ENCODE results near the gene ST14. TPM values are rescaled to one million over a fixed set of nuclear protein-coding genes. Genes with fewer than 3 reads are reported as not detected.

Gene ST14
- total and polyA plus RNA-seq, 2 donors (not counting 3 experiments of a cell fraction or from before 2014, with no cell fraction given) = 0.08 TPM; not detected in 1

- FAIRE-seq = no peak
- Histone ChIP-seq H3K27ac (ENCODE audit: insufficient read depth, low read depth, low read length) (no peak overlapping the region), H3K9ac (replicated peaks; ENCODE audit: extremely low read depth, insufficient read depth, low read length) (no peak overlapping the region), H3K4me1 (ENCODE audit: control insufficient read depth, extremely low read depth, insufficient read depth, low read length) (no peaks in the 10 kb centered on the region), H3K27me3 (ENCODE audit: control insufficient read depth in 2 of 2, insufficient read depth in 2 of 2, low read length in 2 of 2) (peaks cover 3 to 7% of the 10 kb centered on the region in 2 experiments), H3K79me2 (ENCODE audit: control insufficient read depth, insufficient read depth, low read length) (no peaks in the 10 kb centered on the region), H3K9me1 (replicated peaks; ENCODE audit: control insufficient read depth, extremely low read depth, insufficient read depth, low read length) (no peaks in the 10 kb centered on the region), H4K20me1 (replicated peaks; ENCODE audit: control insufficient read depth, extremely low read depth, insufficient read depth, low read length) (no peaks in the 10 kb centered on the region), H3K36me3 (ENCODE audit: control insufficient read depth in 2 of 2, extremely low read depth in 1 of 2, insufficient read depth in 2 of 2, low read length in 2 of 2) (no peaks in the 10 kb centered on the region), H3K9me3 (replicated peaks; ENCODE audit: control insufficient read depth, insufficient read depth, low read length) (no peaks in the 10 kb centered on the region), H2AFZ (ENCODE audit: low read depth, low read length) (no peak overlapping the region), H3K4me3 (replicated peaks in 1 of 3; ENCODE audit: insufficient read depth in 1 of 3, low read depth in 1 of 3, low read length in 3 of 3) (no peak overlapping the region), H3K4me2 (ENCODE audit: insufficient read depth, low read length) (no peak overlapping the region)
- DNase-seq (ENCODE audit: low read depth, low spot score) = no peak
- ChIA-PET POLR2A (no interaction called here), CTCF (no interaction called here)
- intact Hi-C loops (cut with micrococcal nuclease) (no loop called here), dilution Hi-C loops (cut with MboI; ENCODE audit: extremely low pct_ligation_motif_present, low sequenced_read_pairs) (no loop called here)
- no TSS peak for BruUV-seq (replicated peaks)
- TF ChIP-seq POLR2A (IDR thresholded peaks at IDR 0.05; ENCODE audit: low read depth, low read length) (no peak), EZH2 (IDR thresholded peaks at IDR 0.05; ENCODE audit: borderline replicate concordance, low read depth, low read length, severe bottlenecking) (no peak), FOS (IDR thresholded peaks at IDR 0.05; ENCODE audit: borderline replicate concordance, insufficient read depth, low read length) (no peak), POLR2AphosphoS5 (IDR thresholded peaks at IDR 0.05; ENCODE audit: insufficient read depth, low read depth, low read length) (no peak), GATA2 (IDR thresholded peaks at IDR 0.05; ENCODE audit: insufficient read depth, insufficient read length, low read depth, low read length) (no peak)
- TF ChIP-seq, protein P1, sequence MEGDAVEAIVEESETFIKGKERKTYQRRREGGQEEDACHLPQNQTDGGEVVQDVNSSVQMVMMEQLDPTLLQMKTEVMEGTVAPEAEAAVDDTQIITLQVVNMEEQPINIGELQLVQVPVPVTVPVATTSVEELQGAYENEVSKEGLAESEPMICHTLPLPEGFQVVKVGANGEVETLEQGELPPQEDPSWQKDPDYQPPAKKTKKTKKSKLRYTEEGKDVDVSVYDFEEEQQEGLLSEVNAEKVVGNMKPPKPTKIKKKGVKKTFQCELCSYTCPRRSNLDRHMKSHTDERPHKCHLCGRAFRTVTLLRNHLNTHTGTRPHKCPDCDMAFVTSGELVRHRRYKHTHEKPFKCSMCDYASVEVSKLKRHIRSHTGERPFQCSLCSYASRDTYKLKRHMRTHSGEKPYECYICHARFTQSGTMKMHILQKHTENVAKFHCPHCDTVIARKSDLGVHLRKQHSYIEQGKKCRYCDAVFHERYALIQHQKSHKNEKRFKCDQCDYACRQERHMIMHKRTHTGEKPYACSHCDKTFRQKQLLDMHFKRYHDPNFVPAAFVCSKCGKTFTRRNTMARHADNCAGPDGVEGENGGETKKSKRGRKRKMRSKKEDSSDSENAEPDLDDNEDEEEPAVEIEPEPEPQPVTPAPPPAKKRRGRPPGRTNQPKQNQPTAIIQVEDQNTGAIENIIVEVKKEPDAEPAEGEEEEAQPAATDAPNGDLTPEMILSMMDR (IDR thresholded peaks at IDR 0.05; ENCODE audit: extremely low read depth in 1 of 2, insufficient read depth in 1 of 2, low read depth in 1 of 2, low read length in 2 of 2) = no peak
- TF ChIP-seq, protein P2, sequence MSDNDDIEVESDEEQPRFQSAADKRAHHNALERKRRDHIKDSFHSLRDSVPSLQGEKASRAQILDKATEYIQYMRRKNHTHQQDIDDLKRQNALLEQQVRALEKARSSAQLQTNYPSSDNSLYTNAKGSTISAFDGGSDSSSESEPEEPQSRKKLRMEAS (IDR thresholded peaks at IDR 0.05; ENCODE audit: insufficient read depth, insufficient read length) = no peak
Measured at GRCh38 chr11:130219148-130219547, 59.6 kb downstream of the ST14 start.
